T-helper 9 cell (primary cell): ENCODE data around the gene SREK1.
"Not testable (repeated sequence)": the region's sequence is repeated elsewhere in the genome, so short reads cannot be mapped to it uniquely, and the experiment has no call there.

Source experiments
- DNase-seq: peaks from one replicate; pipeline ENCODE4 v3.0.0-alpha.2; 2020

Gene SREK1

DNA sequence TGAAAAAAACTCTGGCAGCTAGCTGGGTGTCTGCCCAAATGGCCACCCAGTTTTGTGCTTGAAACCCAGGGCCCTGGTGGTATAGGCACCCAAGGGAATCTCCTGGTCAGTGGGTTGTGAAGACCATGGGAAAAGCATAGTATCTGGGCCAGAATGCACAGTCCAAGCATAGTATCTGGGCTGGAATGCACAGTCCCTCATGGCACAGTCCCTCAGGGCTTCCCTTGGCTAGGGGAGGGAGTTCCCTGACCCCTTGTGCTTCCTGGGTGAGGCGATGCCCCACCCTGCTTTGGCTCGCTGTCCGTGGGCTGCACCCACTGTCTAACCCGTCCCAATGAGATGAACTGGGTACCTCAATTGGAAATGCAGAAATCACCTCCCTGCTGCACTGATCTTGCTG lies 78.8 kb downstream of the SREK1 start:
- not testable (repeated sequence) for DNase-seq

DNA sequence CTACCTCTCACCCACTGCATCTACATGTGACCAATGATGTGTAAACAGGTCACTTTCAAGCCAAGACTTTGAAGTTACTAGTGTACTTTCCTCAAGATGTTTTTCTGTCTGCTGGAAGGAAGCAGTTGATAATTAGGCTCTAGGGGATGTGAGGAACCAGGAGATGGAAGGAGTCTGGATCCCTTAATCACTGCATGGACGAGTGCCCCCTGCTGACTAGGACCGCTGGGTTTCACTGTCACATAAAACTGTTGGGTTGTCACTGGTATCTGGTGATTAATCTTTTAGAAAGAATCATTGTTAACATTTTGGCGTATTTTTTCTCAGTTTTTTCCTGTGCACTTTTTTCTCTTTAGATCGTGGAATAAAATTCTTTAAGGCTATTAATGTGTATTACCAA lies 79.5 kb downstream of the SREK1 start:
- DNase-seq: no peak

DNA sequence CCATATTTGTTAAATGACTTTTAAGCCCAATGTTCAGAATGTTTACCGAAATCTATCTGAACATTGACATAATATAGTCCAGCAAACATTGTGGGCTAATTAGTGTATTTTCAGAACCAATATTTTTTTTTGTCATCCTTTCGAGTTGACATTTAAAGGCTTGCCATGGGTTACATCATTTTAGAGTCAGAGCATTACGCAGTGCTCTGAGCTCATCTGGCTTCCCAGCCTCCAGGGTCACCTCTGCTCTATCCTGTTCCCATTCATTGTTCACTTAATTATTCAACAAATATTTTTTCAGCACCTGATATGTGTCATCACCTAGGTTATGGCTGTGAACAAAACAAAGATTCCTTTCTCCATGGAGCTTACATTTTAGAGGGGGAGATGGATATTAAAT lies 80.2 kb downstream of the SREK1 start:
- DNase-seq: no peak

DNA sequence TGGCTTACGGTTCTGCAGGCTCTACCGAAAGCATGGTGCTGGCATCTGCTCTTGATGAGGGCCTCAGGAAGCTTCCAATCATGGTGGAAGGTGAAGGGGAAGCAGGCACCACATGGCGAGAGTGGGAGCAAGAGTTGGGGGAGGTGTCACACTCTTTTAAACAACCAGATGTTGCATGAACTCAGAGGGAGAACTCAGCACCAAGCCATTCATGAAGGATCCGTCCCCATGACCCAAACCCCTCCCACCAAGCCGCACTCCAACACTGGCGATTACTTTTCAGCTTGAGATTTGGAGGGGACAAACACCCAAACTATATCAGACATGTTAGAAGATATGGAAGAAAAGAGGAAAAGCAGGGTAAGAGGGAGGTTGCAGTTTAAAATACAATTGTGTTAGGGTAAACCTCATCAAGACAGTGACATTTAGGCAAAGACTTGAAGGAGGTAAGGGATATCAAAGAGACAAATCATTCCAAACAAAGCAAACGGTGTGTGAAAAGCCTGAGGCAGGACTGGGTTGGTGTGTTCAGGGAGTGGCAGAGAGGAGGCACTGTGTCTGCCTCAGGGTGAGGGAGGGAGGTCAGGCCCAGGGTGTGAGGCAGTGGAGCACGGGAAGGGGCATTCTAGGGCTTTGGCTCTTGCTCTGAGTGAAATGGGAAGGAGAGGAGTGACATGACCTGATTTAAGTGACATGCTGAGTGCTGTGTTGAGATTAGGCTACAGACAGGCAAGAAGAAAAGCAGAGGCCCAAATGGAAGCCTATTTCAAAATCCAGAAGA lies 80.9 kb downstream of the SREK1 start:
- DNase-seq: no peak

DNA sequence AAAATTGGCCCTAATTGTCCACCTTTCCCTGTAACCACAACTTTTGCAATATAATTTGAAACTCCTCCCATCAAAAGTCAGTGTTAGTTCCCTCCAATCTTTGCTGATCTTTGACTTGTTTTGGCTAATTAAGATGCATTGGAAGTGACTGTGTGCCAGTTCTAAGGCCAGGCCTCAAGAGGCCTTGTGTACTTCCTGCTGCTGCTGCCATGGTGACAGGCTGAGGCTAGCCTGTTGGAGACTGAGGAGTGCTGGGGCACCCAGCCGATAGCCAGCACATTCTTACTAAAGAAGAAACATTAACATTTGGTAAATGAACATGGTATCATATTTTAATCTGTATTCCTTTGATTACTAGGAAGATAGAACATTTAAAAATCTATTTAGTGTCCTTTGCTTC lies 86.5 kb downstream of the SREK1 start:
- DNase-seq: no peak

DNA sequence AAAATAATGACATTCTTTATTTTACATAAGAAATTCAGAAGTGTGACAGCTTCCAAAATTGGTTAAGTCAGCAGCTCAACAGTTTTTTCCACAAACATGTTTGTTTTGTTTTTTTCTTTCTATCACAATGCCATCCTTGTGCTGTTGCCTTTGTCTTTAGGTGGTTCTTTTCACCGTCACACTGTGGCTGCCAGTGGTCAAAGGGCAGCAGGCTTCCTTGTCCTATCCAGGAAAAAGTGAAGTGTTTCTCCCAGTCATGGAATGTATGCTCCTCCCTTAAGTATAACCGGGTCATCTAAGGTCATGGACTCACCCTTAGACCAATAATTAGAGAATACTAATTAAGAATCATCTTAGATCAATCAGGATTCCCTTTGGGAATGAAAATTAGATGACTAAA lies 87.4 kb downstream of the SREK1 start:
- no peak for DNase-seq

DNA sequence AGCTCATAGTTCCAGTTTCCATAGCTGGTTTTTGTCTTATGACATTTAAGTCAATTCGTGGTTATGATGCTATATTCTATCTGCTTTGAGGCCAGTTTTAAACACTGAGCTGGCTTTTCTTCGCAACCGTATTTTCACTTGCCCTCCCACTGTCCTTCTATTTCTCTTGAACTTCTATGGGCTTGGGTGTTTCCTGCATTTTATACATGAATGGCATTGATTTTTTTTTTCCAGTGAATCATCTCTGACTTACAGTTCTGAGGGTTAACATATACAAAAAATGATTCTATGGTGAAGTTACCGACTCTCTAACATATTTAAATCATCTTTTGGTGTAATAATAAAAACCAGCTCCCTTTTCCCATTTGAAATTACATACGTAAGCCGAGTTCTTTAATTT lies 88.2 kb downstream of the SREK1 start:
- DNase-seq: no peak

DNA sequence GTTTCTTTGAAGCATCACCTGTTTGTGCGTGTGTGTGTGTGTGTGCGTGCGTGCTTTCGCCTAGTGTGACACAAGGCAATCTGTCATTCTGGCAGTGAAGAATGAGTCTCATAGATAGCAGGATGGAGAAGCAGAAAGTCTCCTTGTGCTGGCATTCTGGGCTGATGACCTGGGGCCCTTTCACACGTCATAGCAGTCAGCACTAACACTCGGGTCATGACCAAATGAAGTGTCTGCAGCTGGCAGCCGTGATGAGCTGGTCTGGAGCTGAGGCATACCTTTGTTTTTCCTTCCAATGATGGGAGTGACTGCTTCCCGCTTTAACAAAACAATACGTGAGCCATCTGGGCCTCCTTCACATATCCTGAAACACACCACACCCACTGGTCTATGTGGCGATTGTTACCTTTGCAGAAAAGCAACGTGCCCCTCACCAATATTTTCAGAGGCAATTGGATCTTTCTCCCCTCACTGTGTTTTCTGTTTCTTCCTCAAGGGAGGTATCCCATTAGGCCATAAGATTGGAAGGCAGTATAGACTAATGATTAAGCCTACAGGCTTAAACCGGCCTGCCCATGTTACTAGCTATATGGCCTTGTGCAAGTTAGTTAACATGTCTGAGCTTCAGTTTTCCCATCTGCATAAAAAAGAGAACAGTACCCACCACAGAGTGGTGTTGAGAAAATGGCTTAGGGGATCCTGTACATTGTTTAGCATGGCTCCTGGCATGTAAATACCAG lies 88.8 kb downstream of the SREK1 start:
- DNase-seq: no peak
